Daoy (cell line): ENCODE data around the gene ZNF646. TPM values are rescaled to one million over a fixed set of nuclear protein-coding genes. Genes with fewer than 3 reads are reported as not detected.

Experiments used
- DNase-seq: peaks from one replicate; pipeline ENCODE4 v3.0.0-alpha.2; 2015; ENCODE audit warnings: low read depth
- total RNA-seq: library from RNA; depleted of rRNA; stranded (reverse); fragments of >200 nt; shearing (Covaris generic); gene quantifications from 2 replicates; pipeline ENCODE4 v1.2.3, GENCODE V29; 2014

ZNF646 gene
- total RNA-seq, 1 experiment from 2014 or later, result 6.3 TPM

GRCh38 chr16:31063843-31064611, 10.2 kb upstream of the ZNF646 start:
- DNase-seq, result no peak

GRCh38 chr16:31064882-31065461, 9.2 kb upstream of the ZNF646 start:
- peak; percentile 79 for DNase-seq

- no peak for DNase-seq
Observed at GRCh38 chr16:31067342-31067741, 6.9 kb upstream of the ZNF646 start.

GRCh38 chr16:31071861-31072260, 2.4 kb upstream of the ZNF646 start:
- peak; percentile 59 for DNase-seq

GRCh38 chr16:31072540-31073141, 1.6 kb upstream of the ZNF646 start:
- peak; percentile 55 for DNase-seq

GRCh38 chr16:31073142-31073969, 866 bp upstream of the ZNF646 start:
- DNase-seq, result peak; percentile 92

- DNase-seq, result no peak
Observed at GRCh38 chr16:31074814-31075183, 577 bp downstream of the ZNF646 start.

GRCh38 chr16:31076319-31076718, 2.1 kb downstream of the ZNF646 start:
- no peak for DNase-seq

- no peak for DNase-seq
Observed at GRCh38 chr16:31077024-31077423, 2.8 kb downstream of the ZNF646 start.

GRCh38 chr16:31077592-31078396, 3.6 kb downstream of the ZNF646 start:
- DNase-seq, result no peak

- DNase-seq, result no peak
Observed at GRCh38 chr16:31078597-31079341, 4.5 kb downstream of the ZNF646 start.

GRCh38 chr16:31079342-31079944, 5.2 kb downstream of the ZNF646 start:
- DNase-seq, result no peak

- DNase-seq, result no peak
Observed at GRCh38 chr16:31080035-31080629, 5.9 kb downstream of the ZNF646 start.

- DNase-seq, result no peak
Observed at GRCh38 chr16:31080756-31081419, 6.7 kb downstream of the ZNF646 start.

GRCh38 chr16:31081428-31082351, 7.5 kb downstream of the ZNF646 start:
- DNase-seq, result no peak

GRCh38 chr16:31082368-31083045, 8.3 kb downstream of the ZNF646 start:
- DNase-seq, result no peak

- no peak for DNase-seq
Observed at GRCh38 chr16:31083081-31083480, 8.9 kb downstream of the ZNF646 start.

- DNase-seq, result no peak
Observed at GRCh38 chr16:31083556-31083955, 9.3 kb downstream of the ZNF646 start.
